ENCODE results near the gene CCDC70.
"Not testable (repeated sequence)": the region's sequence is repeated elsewhere in the genome, so short reads cannot be mapped to it uniquely, and the experiment has no call there.

The CCDC70 gene

DNA sequence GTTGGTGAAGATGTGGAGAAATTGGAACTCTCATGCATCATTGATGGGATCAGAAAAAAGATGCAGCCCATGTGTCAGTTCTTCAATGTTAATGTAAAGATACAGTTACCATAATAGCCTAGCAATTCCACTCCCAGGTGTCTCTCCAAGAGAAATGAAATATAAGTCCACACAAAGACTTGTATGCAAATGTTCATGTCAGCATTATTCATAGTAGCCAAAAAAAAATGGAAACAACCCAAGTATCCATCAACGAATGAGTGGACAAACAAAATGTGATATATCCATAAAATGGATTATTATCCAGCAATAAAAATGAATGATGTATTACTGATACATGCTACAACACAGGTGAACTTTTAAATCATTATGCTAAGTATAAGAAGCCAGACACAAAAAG, 38.7 kb downstream of the CCDC70 start:
- FAIRE-seq = no peak
- DNase-seq (ENCODE audit: insufficient read length, low spot score) = no peak

DNA sequence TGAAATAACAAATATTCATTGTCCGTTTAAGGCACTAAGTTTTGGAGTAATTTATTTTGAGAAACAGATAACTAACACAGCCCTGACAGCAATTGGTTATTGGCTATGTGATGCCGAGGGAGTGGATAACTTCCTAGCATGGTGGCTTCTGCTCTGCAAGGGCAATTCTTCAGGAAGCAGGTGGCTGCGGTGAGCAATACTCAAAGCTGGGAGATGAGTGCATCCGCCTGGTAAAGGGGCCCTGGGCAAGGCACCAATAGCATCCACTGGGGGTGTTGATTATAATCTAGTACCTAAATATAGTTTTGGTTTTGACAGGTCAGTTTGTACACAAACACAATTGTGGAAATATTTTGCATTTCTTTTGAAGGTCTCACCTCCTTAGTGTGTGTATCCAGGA, 41.0 kb downstream of the CCDC70 start:
- FAIRE-seq = no peak
- DNase-seq (ENCODE audit: insufficient read length, low spot score) = no peak

DNA sequence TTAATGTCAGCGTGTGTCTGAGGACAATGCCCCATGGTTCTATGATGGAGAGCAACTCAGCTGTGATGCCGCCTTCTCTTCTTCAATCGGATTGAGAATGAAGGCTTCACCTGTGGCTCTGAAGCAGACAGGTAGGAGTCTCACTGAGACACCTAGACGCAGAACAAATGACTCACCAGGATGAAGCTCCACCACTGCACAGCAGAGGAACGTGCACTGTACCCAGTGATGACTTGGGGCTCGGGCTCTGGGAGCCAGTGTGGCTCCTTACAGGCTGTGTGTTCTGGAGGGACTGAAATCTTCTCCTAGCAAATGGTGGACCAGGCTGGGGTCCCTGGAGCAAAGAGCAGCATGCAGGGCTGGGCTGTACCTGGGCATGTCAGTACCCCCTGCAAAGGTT, 44.0 kb downstream of the CCDC70 start:
- DNase-seq (ENCODE audit: insufficient read length, low spot score) = no peak
- FAIRE-seq = no peak

DNA sequence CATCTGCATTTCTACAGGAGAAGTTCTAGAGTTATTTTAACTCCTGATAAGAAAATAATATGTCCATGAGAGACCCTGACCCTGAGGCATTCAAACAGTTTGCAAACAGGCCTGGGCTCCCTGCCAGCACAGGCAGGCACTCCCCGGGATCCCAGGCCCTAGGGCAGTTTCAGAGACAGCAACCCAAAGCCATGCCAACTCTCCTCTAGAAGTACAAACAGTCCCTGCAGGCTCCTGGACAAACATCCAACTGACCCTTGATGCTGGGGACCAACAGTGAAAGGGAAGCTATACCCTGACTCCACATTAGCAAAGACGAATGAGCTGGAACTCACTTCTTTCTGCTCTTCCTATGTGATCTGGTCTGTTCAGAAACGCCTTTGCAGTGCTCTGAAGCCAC, 44.8 kb downstream of the CCDC70 start:
- FAIRE-seq = no peak
- no peak for DNase-seq (ENCODE audit: insufficient read length, low spot score)

DNA sequence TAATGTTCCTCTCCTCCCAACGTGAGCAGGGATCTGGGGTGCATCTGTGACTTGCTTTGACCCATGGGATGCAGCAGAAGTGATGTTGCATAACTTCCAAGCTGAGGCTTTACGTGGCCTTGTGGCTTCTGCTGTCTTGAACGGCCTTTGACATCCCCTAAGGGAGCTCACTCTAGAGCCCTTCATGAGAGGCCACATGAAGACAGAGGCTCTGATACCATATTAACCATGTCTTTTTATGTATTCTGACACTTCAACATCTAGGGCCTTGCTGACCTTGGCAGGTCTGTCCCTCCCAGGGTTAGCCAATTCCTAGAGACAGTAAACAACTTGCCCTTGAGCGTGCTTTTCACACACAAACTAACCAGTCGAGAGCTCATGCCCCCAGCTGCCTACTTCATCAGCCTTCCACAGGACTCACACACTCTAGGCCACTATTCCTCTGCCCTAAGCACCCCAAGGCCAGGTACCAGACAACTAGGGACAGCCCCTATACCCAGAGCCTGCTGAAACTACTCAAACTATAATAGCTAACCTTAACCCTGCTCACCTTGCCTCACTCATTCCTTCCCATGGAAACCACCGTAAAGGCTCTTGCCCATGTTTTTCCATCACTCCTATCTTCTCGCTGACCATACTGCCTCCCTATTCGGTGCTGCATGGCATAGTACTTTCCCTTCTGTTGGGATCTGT, 45.4 kb downstream of the CCDC70 start:
- DNase-seq (ENCODE audit: insufficient read length, low spot score) (no peak), FAIRE-seq (no peak)

DNA sequence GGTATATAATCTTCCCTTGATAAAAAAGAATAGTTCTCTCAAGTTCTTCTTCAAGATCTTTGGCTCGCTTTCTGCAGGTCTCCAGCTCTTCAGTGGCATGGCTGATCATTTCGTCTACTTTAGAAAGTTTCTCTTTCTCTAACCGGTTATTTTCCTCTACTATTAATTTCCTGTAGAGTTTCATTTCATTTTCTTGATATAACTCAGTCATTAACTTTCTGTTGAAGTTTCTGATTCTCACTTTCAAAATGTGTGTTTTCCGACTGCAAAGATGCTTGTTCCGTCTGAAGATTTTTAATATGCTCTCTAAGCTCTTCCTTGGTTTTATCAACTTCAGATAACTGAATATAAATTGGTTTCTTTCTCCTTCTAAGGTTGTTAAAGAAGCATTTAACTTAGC, 47.5 kb downstream of the CCDC70 start:
- FAIRE-seq; DNase-seq (ENCODE audit: insufficient read length, low spot score): not testable (repeated sequence)

DNA sequence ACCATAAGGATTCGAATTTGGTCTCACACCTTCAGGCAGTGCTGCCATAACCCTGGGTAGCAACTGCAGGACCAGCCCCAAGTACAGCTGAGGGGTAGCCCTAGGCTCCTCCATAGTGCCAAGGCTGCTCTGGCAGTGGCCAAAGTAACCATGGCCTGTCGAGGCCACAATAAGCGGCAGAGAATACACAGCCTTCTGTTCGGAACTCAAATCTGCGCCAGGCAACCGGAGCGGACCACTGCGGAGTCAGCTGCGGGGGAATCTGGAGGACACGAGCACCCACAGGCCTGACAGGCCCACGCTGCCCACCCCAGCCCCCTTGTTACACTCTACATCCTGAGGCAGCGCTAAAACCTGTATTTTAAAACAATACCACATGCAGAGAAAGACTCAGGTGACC, 48.7 kb downstream of the CCDC70 start:
- FAIRE-seq = no peak
- DNase-seq (ENCODE audit: insufficient read length, low spot score) = no peak

DNA sequence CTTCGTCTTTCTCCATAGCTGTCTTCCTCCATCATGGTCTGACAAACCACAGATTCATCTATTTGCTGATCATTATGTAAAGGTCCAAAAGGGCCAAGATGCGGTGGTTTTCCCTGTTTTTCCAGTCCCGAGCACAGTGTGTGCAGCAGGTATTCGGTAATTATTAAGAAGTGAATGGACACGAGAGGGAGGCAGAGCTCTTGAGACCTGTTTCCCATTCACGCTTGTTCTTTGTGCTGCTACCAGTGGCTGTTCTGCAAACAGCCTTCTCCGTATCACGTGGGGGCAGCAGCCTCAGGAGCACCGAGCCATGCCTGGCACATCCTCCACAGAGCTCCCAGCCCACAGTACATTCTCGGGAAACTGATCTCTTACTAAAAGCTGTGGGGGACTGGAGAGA, 50.3 kb downstream of the CCDC70 start:
- DNase-seq (ENCODE audit: insufficient read length, low spot score) (no peak), FAIRE-seq (no peak)

DNA sequence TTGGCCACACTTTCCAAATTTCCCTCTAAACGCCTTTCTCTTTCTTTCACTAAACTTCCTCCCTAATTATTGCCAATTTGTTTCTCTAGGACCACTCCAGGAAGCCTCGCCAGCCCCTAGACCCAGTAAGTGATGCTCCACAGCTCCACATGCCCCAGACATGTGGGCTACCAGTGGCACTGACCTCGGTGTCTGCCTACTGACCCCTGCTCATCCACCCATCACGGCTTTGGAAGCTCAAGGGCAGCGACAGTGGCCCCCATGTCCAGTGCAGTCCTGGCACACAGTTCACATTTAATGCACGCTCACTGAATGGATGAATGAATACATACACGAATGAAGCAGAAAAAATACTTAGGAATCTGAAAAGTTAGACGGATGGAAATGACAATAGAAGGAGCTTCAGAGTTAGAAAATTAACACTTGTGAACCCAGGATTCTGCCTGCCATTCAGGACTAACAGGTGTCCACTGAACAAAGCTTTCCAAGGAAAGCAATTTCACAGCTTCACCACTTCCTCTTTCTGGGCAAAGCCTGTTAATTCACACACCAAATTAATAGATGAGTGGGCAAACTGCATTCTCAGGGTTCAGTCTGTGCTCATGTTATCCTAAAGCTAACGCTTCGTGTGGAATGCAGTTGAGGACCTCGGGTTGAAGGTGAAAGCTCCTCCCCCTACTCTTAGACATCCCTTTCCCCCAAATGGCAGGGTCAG, 50.9 kb downstream of the CCDC70 start:
- no peak for FAIRE-seq
- DNase-seq (ENCODE audit: insufficient read length, low spot score) = no peak

DNA sequence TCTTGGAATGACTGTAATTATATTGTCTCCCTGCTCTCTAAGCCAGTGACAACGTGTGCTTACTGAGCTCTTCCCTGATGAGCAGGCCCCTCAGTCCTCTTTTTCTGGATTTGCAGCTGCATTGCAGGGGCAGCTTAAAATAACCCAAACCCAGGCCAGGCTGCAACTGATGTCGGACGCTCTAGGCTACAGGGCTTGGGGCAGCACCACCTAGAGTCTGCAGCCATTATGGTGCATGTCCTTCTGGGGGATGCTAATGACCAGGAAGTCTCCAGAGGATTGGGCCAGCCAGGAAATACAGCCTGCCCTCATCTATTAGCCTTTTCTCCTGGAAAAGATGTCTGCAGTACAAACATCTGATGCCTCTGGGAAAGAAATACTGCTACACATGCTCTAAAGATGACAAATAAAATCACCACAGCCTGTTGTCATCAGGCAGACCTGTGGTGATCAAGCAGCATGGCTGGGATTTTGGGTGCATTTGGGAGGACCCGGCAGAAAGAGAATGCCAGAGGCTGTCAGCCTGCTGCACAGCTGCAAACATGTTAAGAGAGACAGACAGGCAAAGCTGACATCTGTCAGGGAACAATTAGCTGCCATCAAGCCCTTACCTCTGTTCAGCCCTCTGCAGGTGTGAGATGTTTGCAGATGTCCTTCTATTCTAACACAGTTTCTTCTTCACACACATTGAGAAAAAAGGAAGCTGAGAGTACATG, 51.8 kb downstream of the CCDC70 start:
- DNase-seq (ENCODE audit: insufficient read length, low spot score) = no peak

DNA sequence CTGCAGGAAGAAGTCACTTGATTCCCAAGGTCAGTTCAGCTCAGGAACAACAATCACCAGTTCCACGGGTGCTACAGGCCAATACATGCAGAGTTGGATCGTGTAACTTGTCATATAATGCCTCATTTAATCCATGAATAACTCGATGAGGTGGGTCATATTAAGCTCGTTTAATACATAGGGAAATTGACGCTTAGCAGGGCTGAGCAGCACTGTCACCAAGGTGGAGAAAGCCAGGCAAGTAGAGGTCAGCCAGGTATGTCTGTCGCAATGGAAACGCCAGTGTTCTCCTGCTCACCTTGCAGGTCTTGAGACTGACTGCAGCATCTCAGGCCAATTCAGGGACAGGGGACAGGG, 52.3 kb downstream of the CCDC70 start:
- FAIRE-seq (no peak), DNase-seq (ENCODE audit: insufficient read length, low spot score) (no peak)

More for the DNA sequence above, 51.8 kb downstream of the CCDC70 start:
- no peak for FAIRE-seq
